Lung (tissue), 12 donors: ENCODE results near the gene FBXO33. TPM values are rescaled to one million over a fixed set of nuclear protein-coding genes. Genes with fewer than 3 reads are reported as not detected.

Source experiments
- ATAC-seq: fragments of 200-7000 bp; cut with Tn5 transposase; one replicate; pipeline ENCODE4 v1.9.1; 2020; ENCODE audit warnings: moderate number of reproducible peaks; ENCODE audit not compliant: insufficient read depth, low FRiP score
- DNase-seq, 3 donors: peaks; one replicate each; pipeline ENCODE4 v3.0.0-alpha.2; 2013 to 2017
- H3K27ac ChIP-seq, 2 donors: one replicate each; pipeline ENCODE4 v1.5.1; 2013; ENCODE audit warnings: mild to moderate bottlenecking in 2 of 2, moderate library complexity in 2 of 2, control low read depth in 1 of 2, inconsistent platforms in 1 of 2, low read depth in 1 of 2, low read length in 1 of 2
- H3K27me3 ChIP-seq, 3 donors: one replicate each; pipeline ENCODE4 v1.5.1; 2013; ENCODE audit warnings: low read length in 2 of 3; ENCODE audit not compliant: control insufficient read depth in 3 of 3, insufficient read depth in 3 of 3
- H3K36me3 ChIP-seq, 4 donors: one replicate each; pipeline ENCODE4 v1.5.1; 2013; ENCODE audit warnings: low read length in 4 of 4, mild to moderate bottlenecking in 1 of 4, moderate library complexity in 1 of 4; ENCODE audit not compliant: control insufficient read depth in 4 of 4, insufficient read depth in 4 of 4
- H3K4me1 ChIP-seq, 5 donors: one replicate each; pipeline ENCODE4 v1.5.1; 2013; ENCODE audit warnings: low read length in 5 of 5, mild to moderate bottlenecking in 2 of 5, moderate library complexity in 1 of 5; ENCODE audit not compliant: control insufficient read depth in 5 of 5, insufficient read depth in 5 of 5
- H3K4me3 ChIP-seq: one replicate; pipeline ENCODE4 v1.5.1; 2013; ENCODE audit warnings: mild to moderate bottlenecking, control low read depth, moderate library complexity
- H3K9ac ChIP-seq, 2 donors: one replicate each; pipeline ENCODE4 v1.5.1; 2013; ENCODE audit warnings: low read length in 2 of 2, control low read depth in 1 of 2; ENCODE audit not compliant: insufficient read depth in 1 of 2
- H3K9me3 ChIP-seq, 4 donors: one replicate each; pipeline ENCODE4 v1.5.1; 2013; ENCODE audit warnings: low read length in 3 of 4, mild to moderate bottlenecking in 1 of 4, moderate library complexity in 1 of 4; ENCODE audit not compliant: control insufficient read depth in 4 of 4, insufficient read depth in 3 of 4
- CTCF ChIP-seq: IDR thresholded peaks from 2 replicates; pipeline ENCODE4 v1.5.1; 2012; ENCODE audit warnings: mild to moderate bottlenecking; ENCODE audit errors: control extremely low read depth, extremely low read depth
- WGBS, 2 donors: extraction: QIAGEN DNeasy Blood & Tissue Kit; methylation state at CpG; one replicate each; pipeline ENCODE4 v1.1.7; 2013; 5-methylcytosine and 5-hydroxymethylcytosine counted together
- polyA plus RNA-seq, 2 donors: library from polyadenylated mRNA; stranded (reverse); fragments of 200-250 nt; gene quantifications; one replicate each; pipeline ENCODE4 v1.2.1, GENCODE V29; 2013
- total RNA-seq, 2 donors: library from RNA; depleted of rRNA in 1 of 2; stranded (reverse); fragments of >200 nt in 1 of 2; gene quantifications; one replicate each; pipeline ENCODE4 v1.2.1, GENCODE V29; 2014 to 2021
- donor health status: control.
- donor health status: control.
- donor health status: Bipolar disorder and iron deficiency.
- donor health status: healthy.
- donor health status: DM: yes; HTN: yes; CAD: no.

FBXO33 gene
- total and polyA plus RNA-seq, 4 donors, result 4.7 to 17.2 (median 9.5) TPM

- 94 to 96% methylated on average over 1 of the region's 1 CpG for WGBS, 2 donors
- TF ChIP-seq CTCF, result no peak
Observed at GRCh38 chr14:39372656-39373055, 59.6 kb downstream of the FBXO33 start.

GRCh38 chr14:39370415-39370814, 61.8 kb downstream of the FBXO33 start:
- no peak for TF ChIP-seq CTCF
- no peak for DNase-seq
- Histone ChIP-seq H3K36me3 (peaks cover 0 to 9% (median 1%) of the 10 kb centered on the region in 4 donors), H3K9ac (no peak overlapping the region), H3K9me3 (no peaks in the 10 kb centered on the region), H3K27me3 (no peaks in the 10 kb centered on the region), H3K4me1 (peaks cover 0 to 4% (median 0%) of the 10 kb centered on the region in 5 donors), H3K4me3 (no peak overlapping the region), H3K27ac (no peak overlapping the region)
- 95 to 96% methylated on average over 12 of the region's 12 CpGs for WGBS, 2 donors
- ATAC-seq, result no peak

More at GRCh38 chr14:39372656-39373055, 59.6 kb downstream of the FBXO33 start:
- no peak overlapping the region for H3K9ac ChIP-seq
- H3K36me3 ChIP-seq, result peaks cover 0 to 6% (median 1%) of the 10 kb centered on the region in 4 donors
- H3K9me3 ChIP-seq, result no peaks in the 10 kb centered on the region
- no peak overlapping the region for H3K27ac ChIP-seq
- peaks cover 0 to 8% (median 0%) of the 10 kb centered on the region in 5 donors for H3K4me1 ChIP-seq
- DNase-seq (no peak), ATAC-seq (no peak)
- no peaks in the 10 kb centered on the region for H3K27me3 ChIP-seq
- H3K4me3 ChIP-seq, result no peak overlapping the region

GRCh38 chr14:39369029-39369428, 63.2 kb downstream of the FBXO33 start:
- no peak for ATAC-seq
- no peak for DNase-seq

More at GRCh38 chr14:39369029-39369428, 63.2 kb downstream of the FBXO33 start:
- Histone ChIP-seq H3K27ac (no peak overlapping the region), H3K9ac (no peak overlapping the region), H3K27me3 (no peaks in the 10 kb centered on the region), H3K4me3 (no peak overlapping the region), H3K9me3 (peaks cover 0 to 3% (median 1%) of the 10 kb centered on the region in 4 donors), H3K36me3 (peaks cover 0 to 9% (median 1%) of the 10 kb centered on the region in 4 donors), H3K4me1 (peaks cover 0 to 4% (median 0%) of the 10 kb centered on the region in 5 donors)
- no peak for TF ChIP-seq CTCF
- 97 to 98% methylated on average over 2 of the region's 2 CpGs for WGBS, 2 donors
